Hepatocyte (in vitro differentiated cells): ENCODE data around the gene WFDC1. TPM values are rescaled to one million over a fixed set of nuclear protein-coding genes. Genes with fewer than 3 reads are reported as not detected.
A peak's percentile ranks its signal among the peaks of the same experiment; 100 is the strongest.

Source experiments
- DNase-seq: peaks from one replicate; pipeline ENCODE4 v3.0.0-alpha.2; 2016; ENCODE audit warnings: low spot score
- H2AFZ ChIP-seq: fragments of 200-600 bp; sonication (generic); 2 replicates; pipeline ENCODE4 v1.6.0; 2016; ENCODE audit warnings: antibody characterized with exemption, mild to moderate bottlenecking
- H3K27ac ChIP-seq: fragments of 200-600 bp; sonication (generic); 2 replicates; pipeline ENCODE4 v1.5.1; 2016; ENCODE audit warnings: mild to moderate bottlenecking
- H3K27me3 ChIP-seq: fragments of 200-600 bp; sonication (generic); 2 replicates; pipeline ENCODE4 v1.6.1; 2016
- H3K36me3 ChIP-seq: fragments of 200-600 bp; sonication (generic); replicated peaks from 2 replicates; pipeline ENCODE4 v1.5.1; 2016; ENCODE audit warnings: low read depth; ENCODE audit not compliant: insufficient read depth
- H3K4me1 ChIP-seq: fragments of 200-600 bp; sonication (generic); 2 replicates; pipeline ENCODE4 v1.5.1; 2016; ENCODE audit warnings: mild to moderate bottlenecking, moderate library complexity; ENCODE audit not compliant: insufficient read depth
- H3K4me2 ChIP-seq: fragments of 200-600 bp; sonication (generic); 2 replicates; pipeline ENCODE4 v1.6.0; 2016
- H3K4me3 ChIP-seq: fragments of 200-600 bp; sonication (generic); 2 replicates; pipeline ENCODE4 v1.5.1; 2016; ENCODE audit warnings: mild to moderate bottlenecking
- H3K79me2 ChIP-seq: fragments of 200-600 bp; sonication (generic); 2 replicates; pipeline ENCODE4 v1.6.0; 2017; ENCODE audit warnings: mild to moderate bottlenecking
- H3K9me2 ChIP-seq: fragments of 200-600 bp; sonication (generic); replicated peaks from 2 replicates; pipeline ENCODE4 v1.6.0; 2017; ENCODE audit warnings: mild to moderate bottlenecking; ENCODE audit not compliant: insufficient read depth
- H3K9me3 ChIP-seq: fragments of 200-600 bp; sonication (generic); 2 replicates; pipeline ENCODE4 v1.5.1; 2016; ENCODE audit warnings: low read depth, mild to moderate bottlenecking
- H4K20me1 ChIP-seq: fragments of 200-600 bp; sonication (generic); 2 replicates; pipeline ENCODE4 v1.6.0; 2016; ENCODE audit warnings: mild to moderate bottlenecking; ENCODE audit not compliant: insufficient read depth, poor library complexity, severe bottlenecking
- CTCF ChIP-seq: fragments of 200-600 bp; sonication (generic); IDR thresholded peaks from 2 replicates; pipeline ENCODE4 v1.5.1; 2016; ENCODE audit warnings: antibody characterized with exemption, mild to moderate bottlenecking; ENCODE audit not compliant: poor library complexity
- EZH2 ChIP-seq: fragments of 200-600 bp; sonication (generic); IDR thresholded peaks from 2 replicates; pipeline ENCODE4 v1.6.1; 2016; ENCODE audit warnings: antibody characterized with exemption, mild to moderate bottlenecking, borderline replicate concordance
- EZH2phosphoT487 ChIP-seq: fragments of 200-600 bp; sonication (generic); IDR thresholded peaks from one replicate; pipeline ENCODE4 v1.6.1; 2018; ENCODE audit warnings: antibody characterized with exemption, mild to moderate bottlenecking, low read depth, moderate library complexity; ENCODE audit not compliant: unreplicated experiment, severe bottlenecking
- WGBS: methylation state at CpG from one replicate; pipeline ENCODE4 v1.1.6; 2016; ENCODE audit warnings: low lambda C conversion rate; ENCODE audit errors: missing lambda C conversion rate; 5-methylcytosine and 5-hydroxymethylcytosine counted together
- polyA plus RNA-seq: library from polyadenylated mRNA; unstranded; fragments of >200 nt; fragmentation: Nextera tagmentation; extraction: Ambion mirVana; gene quantifications from 2 replicates; pipeline ENCODE4 v1.2.1, GENCODE V29; 2016
- total RNA-seq: library from RNA; depleted of rRNA; stranded (reverse); fragments of >200 nt; gene quantifications from 2 replicates; pipeline ENCODE4 v1.2.3, GENCODE V29; 2014

WFDC1 gene
- total and polyA plus RNA-seq, 2 experiments from 2014 or later: 12.9 to 16.9 TPM

GRCh38 chr16:84281074-84281473 lies 13.6 kb upstream of the WFDC1 start:
- Histone ChIP-seq H3K27me3 (no peaks in the 10 kb centered on the region), H3K4me1 (peaks cover 13% of the 10 kb centered on the region), H3K9me3 (no peaks in the 10 kb centered on the region), H3K9me2 (no peaks in the 10 kb centered on the region), H3K36me3 (no peaks in the 10 kb centered on the region), H3K4me2 (no peak overlapping the region), H3K79me2 (no peaks in the 10 kb centered on the region), H3K4me3 (no peak overlapping the region), H4K20me1 (no peaks in the 10 kb centered on the region), H2AFZ (no peak overlapping the region), H3K27ac (no peak overlapping the region)
- TF ChIP-seq EZH2 (no peak), CTCF (no peak)
- no peak for DNase-seq
- WGBS: 92% methylated on average over 3 of the region's 3 CpGs

- Histone ChIP-seq H2AFZ (no peak overlapping the region), H3K4me1 (peaks cover 17% of the 10 kb centered on the region), H3K9me3 (no peaks in the 10 kb centered on the region), H3K4me2 (no peak overlapping the region), H3K27me3 (no peaks in the 10 kb centered on the region), H3K9me2 (no peaks in the 10 kb centered on the region), H3K79me2 (no peaks in the 10 kb centered on the region), H3K36me3 (no peaks in the 10 kb centered on the region), H3K4me3 (no peak overlapping the region), H3K27ac (no peak overlapping the region), H4K20me1 (no peaks in the 10 kb centered on the region)
- no peak for TF ChIP-seq CTCF
- 87% methylated on average over 6 of the region's 6 CpGs for WGBS
- no peak for DNase-seq
Measured at GRCh38 chr16:84282533-84282932, 12.1 kb upstream of the WFDC1 start.

- Histone ChIP-seq H3K27ac (peak overlapping the region; percentile 59), H3K9me3 (no peaks in the 10 kb centered on the region)
Measured at GRCh38 chr16:84283314-84284153, 11.1 kb upstream of the WFDC1 start.

More at GRCh38 chr16:84283314-84284153, 11.1 kb upstream of the WFDC1 start:
- no peak for TF ChIP-seq CTCF
- no peak for TF ChIP-seq EZH2
- TF ChIP-seq EZH2phosphoT487: no peak
- H3K36me3 ChIP-seq: no peaks in the 10 kb centered on the region
- no peak overlapping the region for H2AFZ ChIP-seq
- H4K20me1 ChIP-seq: no peaks in the 10 kb centered on the region
- DNase-seq: no peak
- 80% methylated on average over 24 of the region's 24 CpGs for WGBS
- H3K4me1 ChIP-seq: peaks cover 17% of the 10 kb centered on the region
- H3K4me2 ChIP-seq: no peak overlapping the region
- no peak overlapping the region for H3K4me3 ChIP-seq
- no peaks in the 10 kb centered on the region for H3K79me2 ChIP-seq
- H3K27me3 ChIP-seq: no peaks in the 10 kb centered on the region
- no peaks in the 10 kb centered on the region for H3K9me2 ChIP-seq
